B cell (primary cell): ENCODE measurements around the gene TRIM46. TPM values are rescaled to one million over a fixed set of nuclear protein-coding genes. Genes with fewer than 3 reads are reported as not detected.

Experiments used
- ATAC-seq: fragments of 200-7000 bp; cut with Tn5 transposase; one replicate; pipeline ENCODE4 v1.10.0; 2021; ENCODE audit warnings: low read depth, mild to moderate bottlenecking, moderate number of reproducible peaks, moderate library complexity
- CTCF ChIA-PET: fragments of 350-600 bp; sonication (Branson Sonifier 250); formaldehyde crosslinking; loops from one replicate; lab custom pipeline; 2021; ENCODE audit warnings: antibody characterized with exemption, inconsistent platforms; lab: Charles Lee
- POLR2A ChIA-PET: fragments of 350-600 bp; sonication (Branson Sonifier 250); formaldehyde crosslinking; loops from one replicate; lab custom pipeline; 2021; ENCODE audit warnings: antibody characterized with exemption; lab: Charles Lee
- DNase-seq: peaks from one replicate; pipeline ENCODE4 v3.0.0; 2013
- H2AFZ ChIP-seq: 2 replicates; pipeline ENCODE4 v1.6.1; 2012; ENCODE audit warnings: mild to moderate bottlenecking, low read depth, low read length; ENCODE audit not compliant: insufficient read depth, poor library complexity, severe bottlenecking
- H3K27ac ChIP-seq, 2 donors: 1 replicate in 1 of 2; 2 replicates in 1 of 2; pipeline ENCODE4 v1.5.1; 2012 to 2013; ENCODE audit warnings: low read length in 2 of 2, mild to moderate bottlenecking in 2 of 2, moderate library complexity in 1 of 2
- H3K27me3 ChIP-seq, 4 experiments: fragments of 200-600 bp in 1 of 4; sonication (generic) in 1 of 4; replicated peaks in 1 of 4; 1 replicate in 2 of 4; 2 replicates in 2 of 4; pipeline versions ENCODE4 v1.6.1 to v1.7.0; 2013 to 2016; ENCODE audit warnings: low read length in 3 of 4, mild to moderate bottlenecking in 2 of 4, mixed read lengths in 1 of 4, moderate library complexity in 1 of 4; ENCODE audit not compliant: insufficient read depth in 4 of 4, control insufficient read depth in 3 of 4; ENCODE audit errors: control extremely low read depth in 1 of 4
- H3K36me3 ChIP-seq, 2 experiments: replicated peaks in 1 of 2; 1 replicate in 1 of 2; 2 replicates in 1 of 2; pipeline versions ENCODE4 v1.6.1 to v1.7.1; 2013; ENCODE audit warnings: low read length in 1 of 2; ENCODE audit not compliant: insufficient read depth in 2 of 2, control insufficient read depth in 1 of 2; ENCODE audit errors: control extremely low read depth in 1 of 2, extremely low read depth in 1 of 2
- H3K4me1 ChIP-seq, 2 donors: fragments of 200-600 bp in 1 of 2; sonication (generic) in 1 of 2; 1 replicate in 1 of 2; 2 replicates in 1 of 2; pipeline versions ENCODE4 v1.5.1 to v1.6.1; 2013 to 2017; ENCODE audit warnings: low read length in 2 of 2; ENCODE audit not compliant: control insufficient read depth in 2 of 2, insufficient read depth in 2 of 2
- H3K4me2 ChIP-seq: replicated peaks from 2 replicates; pipeline ENCODE3; 2012; ENCODE audit warnings: mild to moderate bottlenecking, low read depth, low read length; ENCODE audit not compliant: poor library complexity, severe bottlenecking
- H3K4me3 ChIP-seq, 5 experiments: fragments of 200-600 bp in 1 of 5; sonication (generic) in 1 of 5; 1 replicate in 3 of 5; 2 replicates in 2 of 5; pipeline versions ENCODE4 v1.5.1 to v1.7.0; 2011 to 2016; ENCODE audit warnings: low read length in 4 of 5, mild to moderate bottlenecking in 4 of 5, low read depth in 2 of 5, control low read depth in 1 of 5, moderate library complexity in 1 of 5; ENCODE audit not compliant: insufficient read depth in 1 of 5; ENCODE audit errors: control extremely low read depth in 1 of 5, extremely low read depth in 1 of 5
- H3K79me2 ChIP-seq: fragments of 200-600 bp; sonication (generic); one replicate; pipeline ENCODE4 v1.6.0; 2016; ENCODE audit warnings: low read length; ENCODE audit not compliant: control insufficient read depth, insufficient read depth
- H3K9ac ChIP-seq: fragments of 200-600 bp; sonication (generic); 2 replicates; pipeline ENCODE4 v1.6.1; 2017; ENCODE audit warnings: mild to moderate bottlenecking, low read length, moderate library complexity
- H3K9me3 ChIP-seq, 3 donors: one replicate each; pipeline versions ENCODE4 v1.6.1 to v1.7.1; 2013; ENCODE audit warnings: low read length in 2 of 3; ENCODE audit not compliant: control insufficient read depth in 2 of 3, insufficient read depth in 1 of 3; ENCODE audit errors: control extremely low read depth in 1 of 3
- H4K20me1 ChIP-seq: 2 replicates; pipeline ENCODE4 v1.6.0; 2012; ENCODE audit warnings: mild to moderate bottlenecking, low read length; ENCODE audit not compliant: insufficient read depth, control insufficient read depth, poor library complexity, severe bottlenecking
- H3K27ac Mint-ChIP-seq: one replicate; pipeline ENCODE4 v1.8.0; 2021; ENCODE audit warnings: mixed read lengths
- H3K27me3 Mint-ChIP-seq: one replicate; pipeline ENCODE4 v1.8.0; 2021; ENCODE audit warnings: mixed read lengths
- H3K4me1 Mint-ChIP-seq: one replicate; pipeline ENCODE4 v1.8.0; 2021; ENCODE audit warnings: mixed read lengths
- H3K4me3 Mint-ChIP-seq: one replicate; pipeline ENCODE4 v1.8.0; 2021; ENCODE audit warnings: mixed read lengths
- H3K9me3 Mint-ChIP-seq: one replicate; pipeline ENCODE4 v1.8.0; 2022; ENCODE audit warnings: mixed read lengths; ENCODE audit not compliant: insufficient read depth
- CTCF ChIP-seq: fragments of 200-600 bp; IDR thresholded peaks from one replicate; pipeline ENCODE4 v1.8.0; 2022; ENCODE audit warnings: antibody characterized with exemption, mild to moderate bottlenecking
- EZH2 ChIP-seq: IDR thresholded peaks from 2 replicates; pipeline ENCODE4 v1.6.1; 2012; ENCODE audit warnings: borderline replicate concordance, low read depth, mild to moderate bottlenecking, moderate library complexity, low read length; ENCODE audit not compliant: insufficient read depth, poor library complexity, severe bottlenecking
- WGBS: methylation state at CpG from one replicate; pipeline ENCODE4 v1.1.5; 2013; ENCODE audit warnings: missing lambda C conversion rate; ENCODE audit not compliant: insufficient coverage; 5-methylcytosine and 5-hydroxymethylcytosine counted together
- intact Hi-C: fragments of 100-400 bp; cut with micrococcal nuclease; formaldehyde crosslinking; loops from one replicate; pipeline ENCODE4 v1.10.0; 2022
- polyA plus RNA-seq: library from polyadenylated mRNA; depleted of rRNA; stranded (reverse); fragments of >200 nt; gene quantifications from 2 replicates; pipeline ENCODE4 v1.2.3, GENCODE V29; 2012
- total RNA-seq, 2 donors: library from RNA; stranded (reverse); fragments of 120-200 nt in 1 of 2; gene quantifications; 1 replicate in 1 of 2; 2 replicates in 1 of 2; pipeline versions ENCODE4 v1.2.3 to v1.2.4, GENCODE V29; 2013 to 2022

Gene TRIM46
- total and polyA plus RNA-seq, 2 donors (not counting 1 experiment from before 2014, with no cell fraction given), result 2.6 to 3.4 TPM

GRCh38 chr1:155127967-155128754 lies 45.5 kb upstream of the TRIM46 start:
- H3K4me1 Mint-ChIP-seq, result peaks cover 34% of the 10 kb centered on the region
- H3K27ac Mint-ChIP-seq, result peak overlapping the region; percentile 26
- H3K9me3 Mint-ChIP-seq, result no peaks in the 10 kb centered on the region
- CTCF ChIA-PET, result interaction anchor here (0.7 to 3.2 kb wide), 8 partner anchors 24 to 46 kb away, joined by 3 to 15 read pairs (median 4); partner anchors contain the start of gene KRTCAP2
- H2AFZ ChIP-seq, result peak overlapping the region; percentile 71
- H3K4me2 ChIP-seq, result peak overlapping the region; percentile 98
- H3K27me3 ChIP-seq, result peaks cover 0 to 54% (median 27%) of the 10 kb centered on the region in 4 experiments
- no peak for ATAC-seq
- intact Hi-C loops, result loop anchor here (1.0 to 5.0 kb wide), 3 partner anchors 12 to 39 kb away; partner anchors contain the start of gene DPM3
- POLR2A ChIA-PET, result interaction anchor here (0.5 to 1.1 kb wide), 2 partner anchors 15 to 45 kb away, joined by 3 read pairs; partner anchors contain the start of gene KRTCAP2
- peak overlapping the region; percentile 64 for H3K9ac ChIP-seq
- peaks cover 0 to 7% (median 0%) of the 10 kb centered on the region in 3 donors for H3K9me3 ChIP-seq
- no peaks in the 10 kb centered on the region for H3K36me3 ChIP-seq
- no peaks in the 10 kb centered on the region for H3K79me2 ChIP-seq
- H3K4me1 ChIP-seq, result peaks cover 34 to 36% of the 10 kb centered on the region in 2 donors
- peak overlapping the region; percentile 13 to 58 (median 48) for H3K4me3 ChIP-seq
- H3K4me3 Mint-ChIP-seq, result peak overlapping the region; percentile 79
- no peak for TF ChIP-seq CTCF
- no peak for TF ChIP-seq EZH2
- 3% methylated on average over 10 of the region's 17 CpGs for WGBS
- peaks cover 8% of the 10 kb centered on the region for H4K20me1 ChIP-seq
- H3K27ac ChIP-seq, result no peak overlapping the region
- H3K27me3 Mint-ChIP-seq, result peaks cover 48% of the 10 kb centered on the region
- peak; percentile 37 for DNase-seq
